Right lobe of liver (tissue), 4 donors: ENCODE measurements around the gene KRT81.

Experiments used
- POLR2A ChIP-seq: fragments of 450-650 bp; IDR thresholded peaks from one replicate; pipeline ENCODE4 v1.6.1; 2017; ENCODE audit warnings: antibody characterized with exemption, mild to moderate bottlenecking
- TF ChIP-seq, protein P1 (sequence below), 4 donors: fragments of 200-600 bp in 3 of 4; fragments of 450-650 bp in 1 of 4; IDR thresholded peaks; one replicate each; pipeline versions ENCODE4 v1.5.1 to v1.8.0; 2016 to 2022; ENCODE audit warnings: antibody characterized with exemption in 4 of 4, mild to moderate bottlenecking in 2 of 4
- donor health status: DM: no; HTN: no; CAD: no.
- donor health status: DM: no; HTN: no; CAD: no.
- donor health status: DM: no; HTN: yes; CAD: no.

DNA sequence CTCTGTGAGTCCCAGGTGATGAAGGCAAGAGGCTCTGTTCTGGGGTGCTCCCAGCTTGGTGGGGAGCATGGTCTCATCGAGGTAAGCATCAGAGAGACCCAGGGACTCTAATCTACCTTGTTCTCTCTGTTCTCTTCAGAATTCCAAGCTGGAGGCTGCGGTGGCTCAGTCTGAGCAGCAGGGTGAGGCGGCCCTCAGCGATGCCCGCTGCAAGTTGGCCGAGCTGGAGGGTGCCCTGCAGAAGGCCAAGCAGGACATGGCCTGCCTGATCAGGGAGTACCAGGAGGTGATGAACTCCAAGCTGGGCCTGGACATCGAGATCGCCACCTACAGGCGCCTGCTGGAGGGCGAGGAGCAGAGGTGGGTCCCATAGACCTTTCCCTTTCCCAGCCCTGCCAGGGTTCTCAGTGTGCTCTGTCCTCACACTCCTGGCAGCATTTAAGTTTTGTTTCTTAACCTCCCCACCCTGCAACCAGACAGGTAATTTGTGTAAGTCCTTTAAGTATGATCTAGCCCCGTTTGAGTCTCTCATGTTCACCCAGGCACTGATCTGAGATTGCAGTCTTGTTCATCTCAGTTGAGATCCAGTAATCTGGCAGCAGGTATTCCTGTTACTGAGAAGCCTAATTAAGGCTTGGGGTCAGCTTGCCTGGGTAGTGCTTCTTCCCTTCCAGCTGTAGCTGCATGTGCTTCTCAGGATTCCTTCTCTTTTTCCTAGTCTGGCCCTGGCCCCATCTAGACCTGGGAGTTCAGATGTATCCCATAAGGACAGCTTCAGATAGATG is 14.8 kb upstream of the KRT81 start:
- TF ChIP-seq, protein P1, sequence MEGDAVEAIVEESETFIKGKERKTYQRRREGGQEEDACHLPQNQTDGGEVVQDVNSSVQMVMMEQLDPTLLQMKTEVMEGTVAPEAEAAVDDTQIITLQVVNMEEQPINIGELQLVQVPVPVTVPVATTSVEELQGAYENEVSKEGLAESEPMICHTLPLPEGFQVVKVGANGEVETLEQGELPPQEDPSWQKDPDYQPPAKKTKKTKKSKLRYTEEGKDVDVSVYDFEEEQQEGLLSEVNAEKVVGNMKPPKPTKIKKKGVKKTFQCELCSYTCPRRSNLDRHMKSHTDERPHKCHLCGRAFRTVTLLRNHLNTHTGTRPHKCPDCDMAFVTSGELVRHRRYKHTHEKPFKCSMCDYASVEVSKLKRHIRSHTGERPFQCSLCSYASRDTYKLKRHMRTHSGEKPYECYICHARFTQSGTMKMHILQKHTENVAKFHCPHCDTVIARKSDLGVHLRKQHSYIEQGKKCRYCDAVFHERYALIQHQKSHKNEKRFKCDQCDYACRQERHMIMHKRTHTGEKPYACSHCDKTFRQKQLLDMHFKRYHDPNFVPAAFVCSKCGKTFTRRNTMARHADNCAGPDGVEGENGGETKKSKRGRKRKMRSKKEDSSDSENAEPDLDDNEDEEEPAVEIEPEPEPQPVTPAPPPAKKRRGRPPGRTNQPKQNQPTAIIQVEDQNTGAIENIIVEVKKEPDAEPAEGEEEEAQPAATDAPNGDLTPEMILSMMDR (IDR thresholded peaks at IDR 0.05), result peak in 3 of 4 donors; percentile 18 to 32 (median 21)
- no peak for TF ChIP-seq POLR2A
